KMS-11 (cell line): ENCODE results near the gene CCDC122.

Source experiments
- H2AFZ ChIP-seq: fragments of 200-600 bp; sonication (generic); 2 replicates; pipeline ENCODE4 v1.6.1; 2016; ENCODE audit warnings: antibody characterized with exemption, mixed run types, low read depth
- H3K27ac ChIP-seq: fragments of 200-600 bp; sonication (generic); 2 replicates; pipeline ENCODE4 v1.6.1; 2016; ENCODE audit warnings: mild to moderate bottlenecking, mixed run types
- H3K27me3 ChIP-seq: fragments of 200-600 bp; sonication (generic); 2 replicates; pipeline ENCODE4 v1.6.1; 2017; ENCODE audit warnings: mild to moderate bottlenecking, low read depth, mixed run types, moderate library complexity; ENCODE audit not compliant: insufficient read depth
- H3K36me3 ChIP-seq: fragments of 200-600 bp; sonication (generic); 2 replicates; pipeline ENCODE4 v1.6.1; 2017; ENCODE audit warnings: mild to moderate bottlenecking, mixed run types; ENCODE audit not compliant: insufficient read depth
- H3K4me1 ChIP-seq: fragments of 200-600 bp; sonication (generic); 2 replicates; pipeline ENCODE4 v1.6.1; 2016; ENCODE audit warnings: mild to moderate bottlenecking, low read depth, mixed run types; ENCODE audit not compliant: poor library complexity, severe bottlenecking
- H3K4me2 ChIP-seq: fragments of 200-600 bp; sonication (generic); 2 replicates; pipeline ENCODE4 v1.7.0; 2016; ENCODE audit warnings: mild to moderate bottlenecking, mixed run types
- H3K4me3 ChIP-seq: fragments of 200-600 bp; sonication (generic); IDR thresholded peaks from 2 replicates; pipeline ENCODE4 v1.6.1; 2017; ENCODE audit warnings: low read depth, low read length, mixed read lengths; ENCODE audit not compliant: insufficient read depth
- H3K79me2 ChIP-seq: fragments of 200-600 bp; sonication (generic); 2 replicates; pipeline ENCODE4 v1.6.1; 2016; ENCODE audit warnings: low read depth, mixed run types; ENCODE audit not compliant: insufficient read depth
- H3K9ac ChIP-seq: fragments of 200-600 bp; sonication (generic); 2 replicates; pipeline ENCODE4 v1.6.1; 2016; ENCODE audit warnings: mild to moderate bottlenecking, mixed run types
- H4K20me1 ChIP-seq: fragments of 200-600 bp; sonication (generic); 2 replicates; pipeline ENCODE4 v1.6.1; 2016; ENCODE audit warnings: mild to moderate bottlenecking, mixed run types; ENCODE audit not compliant: insufficient read depth
- TF ChIP-seq, protein P1 (sequence below): fragments of 200-600 bp; sonication (generic); conservative IDR thresholded peaks from 2 replicates; pipeline ENCODE4 v1.6.1; 2017; ENCODE audit warnings: low read depth, mild to moderate bottlenecking, antibody characterized with exemption, low read length, moderate library complexity, mixed read lengths

CCDC122 gene

DNA sequence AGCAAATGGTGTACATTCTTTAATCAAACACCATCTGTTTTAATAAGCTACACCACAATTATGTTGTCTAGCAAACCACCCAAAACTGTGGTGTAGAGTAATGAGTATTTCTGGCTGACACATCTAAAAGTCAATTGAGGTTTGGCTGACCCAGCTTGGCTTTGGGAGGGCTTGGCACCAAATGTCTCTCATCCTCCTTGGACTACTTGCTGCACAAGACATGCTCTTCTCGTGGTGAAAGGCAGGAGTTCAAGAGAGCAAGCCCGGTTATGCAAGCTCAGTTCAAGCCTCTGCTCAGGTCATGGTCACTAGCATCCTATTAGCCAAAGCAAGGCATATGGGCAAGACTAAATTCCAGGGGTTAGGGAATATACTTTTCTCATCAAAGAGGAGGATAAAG is 37.3 kb upstream of the CCDC122 start:
- Histone ChIP-seq H4K20me1 (no peaks in the 10 kb centered on the region), H3K27ac (no peak overlapping the region), H2AFZ (no peak overlapping the region), H3K27me3 (no peaks in the 10 kb centered on the region), H3K4me1 (no peaks in the 10 kb centered on the region), H3K4me3 (no peak overlapping the region), H3K9ac (no peak overlapping the region), H3K79me2 (no peaks in the 10 kb centered on the region), H3K36me3 (no peaks in the 10 kb centered on the region), H3K4me2 (no peak overlapping the region)
- TF ChIP-seq, protein P1, sequence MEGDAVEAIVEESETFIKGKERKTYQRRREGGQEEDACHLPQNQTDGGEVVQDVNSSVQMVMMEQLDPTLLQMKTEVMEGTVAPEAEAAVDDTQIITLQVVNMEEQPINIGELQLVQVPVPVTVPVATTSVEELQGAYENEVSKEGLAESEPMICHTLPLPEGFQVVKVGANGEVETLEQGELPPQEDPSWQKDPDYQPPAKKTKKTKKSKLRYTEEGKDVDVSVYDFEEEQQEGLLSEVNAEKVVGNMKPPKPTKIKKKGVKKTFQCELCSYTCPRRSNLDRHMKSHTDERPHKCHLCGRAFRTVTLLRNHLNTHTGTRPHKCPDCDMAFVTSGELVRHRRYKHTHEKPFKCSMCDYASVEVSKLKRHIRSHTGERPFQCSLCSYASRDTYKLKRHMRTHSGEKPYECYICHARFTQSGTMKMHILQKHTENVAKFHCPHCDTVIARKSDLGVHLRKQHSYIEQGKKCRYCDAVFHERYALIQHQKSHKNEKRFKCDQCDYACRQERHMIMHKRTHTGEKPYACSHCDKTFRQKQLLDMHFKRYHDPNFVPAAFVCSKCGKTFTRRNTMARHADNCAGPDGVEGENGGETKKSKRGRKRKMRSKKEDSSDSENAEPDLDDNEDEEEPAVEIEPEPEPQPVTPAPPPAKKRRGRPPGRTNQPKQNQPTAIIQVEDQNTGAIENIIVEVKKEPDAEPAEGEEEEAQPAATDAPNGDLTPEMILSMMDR: no peak

DNA sequence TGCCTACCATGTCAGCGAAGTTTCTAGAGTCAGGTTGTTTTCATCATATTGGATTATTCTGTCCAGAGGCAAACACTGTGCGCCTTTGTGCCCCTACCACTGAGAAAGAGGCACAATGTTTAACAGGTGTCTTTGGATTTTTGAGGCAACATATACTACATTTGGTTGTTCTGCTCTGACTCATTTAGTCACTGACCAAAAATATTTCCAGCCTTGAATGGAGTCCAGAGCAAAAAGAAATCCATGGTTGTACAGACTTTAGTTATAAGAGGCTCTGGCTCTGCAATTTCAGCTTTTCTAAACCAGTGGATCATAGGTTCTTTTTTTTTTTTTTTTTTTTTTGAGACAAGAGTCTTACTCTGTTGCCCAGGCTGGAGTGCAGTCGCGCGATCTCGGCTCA is 35.9 kb upstream of the CCDC122 start:
- Histone ChIP-seq H3K4me1 (no peaks in the 10 kb centered on the region), H3K9ac (no peak overlapping the region), H2AFZ (no peak overlapping the region), H4K20me1 (no peaks in the 10 kb centered on the region), H3K27me3 (no peaks in the 10 kb centered on the region), H3K27ac (no peak overlapping the region), H3K36me3 (no peaks in the 10 kb centered on the region), H3K4me3 (no peak overlapping the region), H3K4me2 (no peak overlapping the region), H3K79me2 (no peaks in the 10 kb centered on the region)
- TF ChIP-seq, protein P1: no peak

DNA sequence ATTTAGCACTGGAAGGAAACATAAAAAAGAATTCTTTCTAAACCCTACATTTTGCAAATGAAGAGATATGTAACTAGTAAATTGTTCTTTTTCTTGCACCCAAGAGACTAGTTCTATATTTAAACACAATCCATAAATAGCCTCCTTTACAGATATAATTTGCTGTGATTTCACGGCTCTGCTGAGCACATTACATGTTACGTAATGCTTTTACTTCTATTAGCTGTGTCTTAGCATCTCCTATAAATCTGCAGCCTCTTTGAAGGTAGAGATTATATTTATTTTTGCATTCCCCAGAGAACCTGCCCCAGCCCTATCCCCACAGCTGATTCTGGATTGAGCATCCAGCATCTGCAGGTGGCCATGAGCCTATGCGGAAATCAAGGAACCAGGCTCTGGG is 32.3 kb upstream of the CCDC122 start:
- H3K9ac ChIP-seq: no peak overlapping the region
- H3K4me2 ChIP-seq: no peak overlapping the region
- H3K4me1 ChIP-seq: no peaks in the 10 kb centered on the region
- H3K36me3 ChIP-seq: no peaks in the 10 kb centered on the region
- H3K79me2 ChIP-seq: no peaks in the 10 kb centered on the region
- no peak overlapping the region for H3K27ac ChIP-seq
- no peak overlapping the region for H3K4me3 ChIP-seq
- no peaks in the 10 kb centered on the region for H4K20me1 ChIP-seq
- TF ChIP-seq, protein P1: no peak
- H2AFZ ChIP-seq: no peak overlapping the region
- H3K27me3 ChIP-seq: no peaks in the 10 kb centered on the region

DNA sequence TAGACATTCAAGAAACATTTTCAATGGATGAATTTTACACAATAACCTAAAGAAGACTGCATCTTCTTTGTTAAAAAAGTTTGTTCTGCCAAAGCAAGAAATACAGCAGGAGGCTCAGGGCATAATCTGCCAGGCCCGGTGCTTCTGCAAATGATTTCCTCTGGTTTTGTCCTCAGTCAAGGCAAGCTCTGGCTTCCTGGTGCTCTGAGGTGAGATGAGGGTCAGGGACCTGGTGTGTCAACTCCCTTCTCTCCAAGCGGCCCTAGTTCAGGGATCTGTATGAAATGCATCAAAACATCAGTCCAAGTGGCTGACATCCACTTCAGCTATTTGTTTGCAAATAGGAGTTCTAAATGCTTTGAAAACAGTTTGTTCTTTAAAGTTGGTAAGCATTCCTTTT is 31.7 kb upstream of the CCDC122 start:
- no peak overlapping the region for H3K27ac ChIP-seq
- TF ChIP-seq, protein P1: no peak
- no peak overlapping the region for H2AFZ ChIP-seq
- no peaks in the 10 kb centered on the region for H4K20me1 ChIP-seq
- no peaks in the 10 kb centered on the region for H3K36me3 ChIP-seq
- no peak overlapping the region for H3K4me3 ChIP-seq
- H3K4me2 ChIP-seq: no peak overlapping the region
- no peaks in the 10 kb centered on the region for H3K27me3 ChIP-seq
- no peaks in the 10 kb centered on the region for H3K4me1 ChIP-seq
- H3K9ac ChIP-seq: no peak overlapping the region
- no peaks in the 10 kb centered on the region for H3K79me2 ChIP-seq

DNA sequence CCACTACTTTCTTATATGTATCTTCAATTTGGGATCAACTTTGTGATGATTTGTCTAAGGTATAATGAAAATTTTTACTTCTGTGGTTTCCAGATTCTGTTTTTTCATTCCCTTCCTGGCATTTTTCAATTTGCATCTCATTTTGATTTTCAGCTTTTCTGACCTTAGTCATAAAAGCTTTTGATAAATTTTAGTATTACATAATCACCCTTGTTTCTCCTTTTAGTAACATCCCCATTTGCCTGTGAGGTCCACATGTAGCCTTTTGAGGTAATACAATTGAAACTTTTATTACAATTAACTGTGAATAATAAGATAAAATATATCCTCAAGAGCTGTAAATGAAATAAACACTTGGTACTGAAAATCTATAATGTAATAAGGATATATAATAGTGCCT is 31.3 kb upstream of the CCDC122 start:
- H3K36me3 ChIP-seq: no peaks in the 10 kb centered on the region
- H3K27me3 ChIP-seq: no peaks in the 10 kb centered on the region
- TF ChIP-seq, protein P1: no peak
- no peak overlapping the region for H3K9ac ChIP-seq
- no peaks in the 10 kb centered on the region for H3K4me1 ChIP-seq
- no peaks in the 10 kb centered on the region for H4K20me1 ChIP-seq
- no peak overlapping the region for H3K4me3 ChIP-seq
- no peaks in the 10 kb centered on the region for H3K79me2 ChIP-seq
- H3K27ac ChIP-seq: no peak overlapping the region
- H3K4me2 ChIP-seq: no peak overlapping the region
- no peak overlapping the region for H2AFZ ChIP-seq
